Thyroid gland (tissue), 4 donors: ENCODE measurements around the gene C1QTNF12. TPM values are rescaled to one million over a fixed set of nuclear protein-coding genes. Genes with fewer than 3 reads are reported as not detected.

Experiments used
- DNase-seq, 2 donors: peaks; one replicate each; pipeline ENCODE4 v3.0.0-alpha.2; 2019
- H3K27ac ChIP-seq, 3 donors: fragments of 200-600 bp; sonication (generic); 1 replicate in 2 of 3; 2 replicates in 1 of 3; pipeline ENCODE4 v1.5.1; 2016 to 2019; ENCODE audit warnings: mild to moderate bottlenecking in 1 of 3, moderate library complexity in 1 of 3
- H3K27me3 ChIP-seq: fragments of 200-600 bp; sonication (generic); one replicate; pipeline ENCODE4 v1.5.1; 2019
- H3K36me3 ChIP-seq, 2 donors: fragments of 200-600 bp; sonication (generic); one replicate each; pipeline ENCODE4 v1.5.1; 2016 to 2019
- H3K4me1 ChIP-seq, 2 donors: fragments of 200-600 bp; sonication (generic); one replicate each; pipeline ENCODE4 v1.5.1; 2017 to 2019
- H3K4me3 ChIP-seq, 3 donors: fragments of 200-600 bp; sonication (generic); replicated peaks in 1 of 3; 1 replicate in 2 of 3; 2 replicates in 1 of 3; pipeline ENCODE4 v1.5.1; 2016; ENCODE audit warnings: mild to moderate bottlenecking in 1 of 3
- H3K9me3 ChIP-seq: fragments of 200-600 bp; sonication (generic); one replicate; pipeline ENCODE4 v1.5.1; 2017
- CTCF ChIP-seq, 6 experiments: fragments of 200-600 bp in 3 of 6; fragments of 450-650 bp in 3 of 6; sonication (generic) in 3 of 6; IDR thresholded peaks; one replicate each; pipeline ENCODE4 v1.5.1; 2016 to 2019; ENCODE audit warnings: antibody characterized with exemption in 6 of 6, mild to moderate bottlenecking in 2 of 6, inconsistent platforms in 1 of 6, moderate library complexity in 1 of 6
- POLR2A ChIP-seq, 2 donors: fragments of 450-650 bp; IDR thresholded peaks; one replicate each; pipeline ENCODE4 v1.6.1; 2017; ENCODE audit warnings: antibody characterized with exemption in 2 of 2, mild to moderate bottlenecking in 2 of 2, moderate library complexity in 1 of 2
- WGBS, 2 donors: methylation state at CpG; one replicate each; pipeline ENCODE4 v1.1.5; 2017; 5-methylcytosine and 5-hydroxymethylcytosine counted together
- intact Hi-C: fragments of 100-400 bp; cut with DNase I; formaldehyde crosslinking; loops from one replicate; pipeline ENCODE4 v1.15.1; 2023
- total RNA-seq, 4 donors: library from RNA; depleted of rRNA; stranded (reverse); fragments of >200 nt; gene quantifications; one replicate each; pipeline ENCODE4 v1.2.3, GENCODE V29; 2016

Gene C1QTNF12
- total RNA-seq, 4 donors from 2014 or later = 0.83 TPM; not detected in 3

DNA sequence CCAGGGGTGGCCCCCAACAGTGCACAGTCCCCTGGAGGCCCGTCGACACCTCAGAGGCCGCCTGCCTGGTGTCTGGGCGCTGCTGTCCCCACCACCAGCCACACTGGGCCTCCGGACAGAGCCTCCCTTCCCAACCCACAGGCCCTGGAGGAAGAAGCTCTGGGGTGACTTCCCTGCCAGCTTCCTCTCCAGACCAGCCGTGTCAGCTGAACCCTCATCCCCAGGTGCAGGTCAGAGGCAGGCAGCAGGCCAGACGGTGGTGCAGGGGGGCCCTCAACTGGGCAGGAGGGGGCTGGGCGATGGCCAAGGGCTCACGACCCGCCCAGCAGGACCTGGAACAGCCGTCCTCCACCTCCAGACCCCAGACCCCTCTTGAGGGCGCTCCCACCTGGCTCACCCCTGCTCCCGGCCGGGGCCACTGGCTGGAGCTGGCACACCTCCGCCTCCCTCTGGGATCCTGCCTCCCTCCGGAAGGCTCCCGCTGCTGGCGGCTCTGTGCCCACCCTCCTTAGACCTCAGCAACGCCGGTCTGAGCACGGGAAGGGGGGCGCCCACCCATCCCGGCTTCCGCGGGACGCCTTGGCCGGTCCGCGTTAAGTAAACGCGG, 40.6 kb downstream of the C1QTNF12 start:
- 40 to 49% methylated on average over 1 to 5 of the region's 31 CpGs for WGBS, 2 donors
- Histone ChIP-seq H3K4me3 (peak overlapping the region in 1 of 3 donors; percentile 11), H3K4me1 (peaks cover 6 to 18% of the 10 kb centered on the region in 2 donors), H3K27ac (no peak overlapping the region), H3K36me3 (no peaks in the 10 kb centered on the region), H3K9me3 (no peaks in the 10 kb centered on the region), H3K27me3 (no peaks in the 10 kb centered on the region)
- TF ChIP-seq CTCF (IDR thresholded peaks at IDR 0.05) (no peak), POLR2A (IDR thresholded peaks at IDR 0.05) (no peak)
- intact Hi-C loops = no loop called here
- DNase-seq = no peak

DNA sequence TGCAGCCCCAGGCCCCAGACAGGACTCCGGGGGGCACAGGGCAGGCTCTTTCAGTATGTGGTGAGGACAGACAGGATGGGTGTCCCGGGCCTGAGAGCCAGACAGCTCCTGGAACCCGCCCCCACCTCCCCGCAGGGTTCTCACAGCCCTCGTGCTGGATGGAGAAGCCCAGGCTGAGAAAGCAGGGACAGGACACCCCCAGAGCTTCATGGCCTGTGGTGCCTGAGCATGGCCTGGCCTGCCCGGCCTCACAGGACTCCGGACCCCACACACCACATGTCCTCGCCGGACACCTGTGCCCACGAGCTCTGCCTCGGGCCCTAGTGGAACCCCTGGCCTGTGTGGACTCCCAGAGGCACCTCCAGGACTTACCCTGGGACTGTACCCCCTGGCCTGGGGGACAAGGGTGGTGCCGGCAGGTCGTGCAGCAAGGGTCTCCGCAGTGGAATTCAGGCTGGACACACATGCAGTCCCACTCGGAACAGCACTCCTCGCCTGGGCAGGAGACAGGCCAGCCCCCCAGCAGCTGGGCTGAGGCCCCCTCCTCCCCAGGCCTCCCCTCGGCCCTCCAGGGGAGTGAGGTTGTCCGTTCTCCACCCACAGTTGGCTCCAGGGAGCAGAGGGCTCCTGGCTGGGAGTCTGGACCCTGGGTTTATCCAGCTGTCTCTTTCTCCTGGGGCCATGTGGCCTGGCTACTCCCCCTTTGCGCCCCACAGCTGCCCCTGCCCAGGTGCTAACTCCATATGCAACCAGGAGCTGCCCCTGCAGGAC, 41.3 kb downstream of the C1QTNF12 start:
- Histone ChIP-seq H3K27ac (no peak overlapping the region), H3K36me3 (no peaks in the 10 kb centered on the region), H3K27me3 (no peaks in the 10 kb centered on the region), H3K4me3 (no peak overlapping the region), H3K9me3 (no peaks in the 10 kb centered on the region), H3K4me1 (peaks cover 6 to 20% of the 10 kb centered on the region in 2 donors)
- DNase-seq = no peak
- intact Hi-C loops = no loop called here
- TF ChIP-seq POLR2A (IDR thresholded peaks at IDR 0.05) = no peak
- TF ChIP-seq CTCF (IDR thresholded peaks at IDR 0.05) = no peak
- WGBS, 2 donors = 80 to 100% methylated on average over 2 to 10 of the region's 19 CpGs

DNA sequence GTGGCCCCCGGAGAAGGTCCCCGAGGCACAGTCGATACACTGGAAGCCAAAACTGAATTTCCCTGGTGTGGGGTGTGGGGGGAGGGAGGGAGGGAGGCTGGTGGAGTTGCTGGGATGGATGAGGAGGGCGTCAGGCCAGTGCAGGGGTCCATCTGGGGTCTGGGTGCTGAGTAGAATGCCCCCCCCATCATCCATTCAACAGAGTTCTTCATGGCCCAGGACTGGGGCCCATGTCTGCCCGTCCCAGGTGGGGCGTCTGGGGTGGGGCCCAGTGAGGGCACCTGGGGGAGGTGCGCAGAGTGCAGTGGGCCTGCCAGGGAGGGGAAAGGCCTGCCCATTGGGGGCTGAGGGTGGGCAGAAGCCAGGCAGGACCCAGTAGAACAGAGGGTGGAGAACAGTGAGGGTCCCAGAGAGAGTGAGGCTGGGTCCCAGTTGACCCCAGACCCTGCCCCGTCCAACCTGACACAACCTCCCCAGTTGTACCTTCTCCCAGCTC, 42.0 kb downstream of the C1QTNF12 start:
- Histone ChIP-seq H3K36me3 (no peaks in the 10 kb centered on the region), H3K4me3 (no peak overlapping the region), H3K4me1 (peaks cover 6 to 20% of the 10 kb centered on the region in 2 donors), H3K27me3 (no peaks in the 10 kb centered on the region), H3K9me3 (no peaks in the 10 kb centered on the region), H3K27ac (no peak overlapping the region)
- intact Hi-C loops = no loop called here
- TF ChIP-seq CTCF (IDR thresholded peaks at IDR 0.05) (no peak), POLR2A (IDR thresholded peaks at IDR 0.05) (no peak)
- DNase-seq = no peak
- 84 to 91% methylated on average over 6 to 8 of the region's 8 CpGs for WGBS, 2 donors

DNA sequence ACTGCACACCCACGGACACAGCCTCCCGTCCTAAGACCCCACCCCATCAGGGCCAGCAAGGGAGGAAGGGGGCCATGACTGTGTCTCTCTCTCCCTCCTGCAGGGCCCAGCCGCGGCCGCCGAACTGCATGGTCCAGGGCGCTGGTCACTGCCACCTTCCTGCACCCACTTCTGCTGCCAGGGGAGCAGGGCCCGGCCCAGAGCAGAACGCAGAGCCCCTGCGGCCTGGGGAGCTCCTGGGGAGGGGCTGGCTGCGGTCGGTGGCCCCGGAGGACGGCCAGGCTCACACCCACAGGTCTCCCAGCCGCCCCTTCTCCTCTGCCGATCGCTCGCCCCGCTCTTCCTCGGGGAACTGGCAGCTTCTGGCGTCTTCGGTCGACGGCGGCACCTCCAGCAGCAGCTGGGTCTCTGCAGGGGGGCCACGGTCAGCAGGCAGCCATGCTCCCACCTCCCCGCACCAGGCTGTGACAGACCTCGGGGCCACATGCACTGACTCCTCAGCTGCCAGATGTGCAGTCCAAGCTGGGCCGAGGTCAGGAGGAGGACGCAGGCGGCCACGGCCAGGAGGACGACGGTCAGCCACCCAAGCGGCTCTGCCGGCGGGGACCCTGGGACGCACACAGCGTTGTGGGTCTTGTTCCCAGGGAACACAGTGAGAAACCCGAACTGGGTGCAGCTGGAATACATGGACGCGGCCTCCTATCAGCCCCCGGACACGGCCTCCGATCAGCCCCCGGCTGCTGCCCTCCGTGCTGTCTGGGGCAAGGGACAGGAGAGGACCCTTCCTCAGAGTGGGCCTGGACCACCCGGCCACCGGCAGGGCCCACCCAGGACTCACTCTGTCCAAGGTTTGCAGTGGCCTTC, 42.7 kb downstream of the C1QTNF12 start:
- no peak overlapping the region for H3K4me3 ChIP-seq
- no peak for DNase-seq
- H3K36me3 ChIP-seq = no peaks in the 10 kb centered on the region
- H3K9me3 ChIP-seq = no peaks in the 10 kb centered on the region
- intact Hi-C loops = no loop called here
- H3K4me1 ChIP-seq = peaks cover 6 to 20% of the 10 kb centered on the region in 2 donors
- TF ChIP-seq CTCF (IDR thresholded peaks at IDR 0.05) (no peak), POLR2A (IDR thresholded peaks at IDR 0.05) (no peak)
- 72 to 76% methylated on average over 24 to 28 of the region's 49 CpGs for WGBS, 2 donors
- H3K27ac ChIP-seq = no peak overlapping the region
- H3K27me3 ChIP-seq = no peaks in the 10 kb centered on the region
